GM12892 (cell line): ENCODE results near the gene CYB561D2.

Source experiments
- POLR2A ChIP-seq: IDR thresholded peaks from 2 replicates; pipeline ENCODE4 v1.6.1; 2011; ENCODE audit warnings: low read depth, low read length, control low read depth
- POLR2AphosphoS5 ChIP-seq: IDR thresholded peaks from 2 replicates; pipeline ENCODE4 v1.6.1; 2011; ENCODE audit warnings: low read depth, low read length, control low read depth
- TAF1 ChIP-seq: IDR thresholded peaks from 2 replicates; pipeline ENCODE4 v1.6.1; 2011; ENCODE audit warnings: low read depth, mild to moderate bottlenecking, control low read depth, low read length, borderline replicate concordance

- TF ChIP-seq POLR2AphosphoS5, result no peak
- TF ChIP-seq POLR2A, result no peak
- TF ChIP-seq TAF1, result no peak
Measured at GRCh38 chr3:50303013-50303815, 47.4 kb upstream of the CYB561D2 start, which contains the start of gene HYAL1.
